HG03571 (cell line): Measurements from ENCODE around the gene TTC23.
A peak's percentile ranks its signal among the peaks of the same experiment; 100 is the strongest.

Experiments used
- ATAC-seq: cut with Tn5 transposase; IDR thresholded peaks from one replicate; pipeline ENCODE4 v1.9.1; 2021; ENCODE audit not compliant: unreplicated experiment

Gene TTC23

GRCh38 chr15:99106417-99107220, 142.8 kb downstream of the TTC23 start:
- no peak for ATAC-seq

- ATAC-seq, result peak; percentile 38
Observed at GRCh38 chr15:99105514-99106341, 143.7 kb downstream of the TTC23 start.

GRCh38 chr15:99104788-99105513, 144.4 kb downstream of the TTC23 start, which contains the start of gene SYNM:
TSS of gene SYNM (plus strand) at chr15:99105080. CDS start at chr15:99105200, 120 bp downstream.
- peak; percentile 62 for ATAC-seq

GRCh38 chr15:99103279-99103678, 146.1 kb downstream of the TTC23 start:
- no peak for ATAC-seq

GRCh38 chr15:99102332-99103235, 146.8 kb downstream of the TTC23 start:
- no peak for ATAC-seq

GRCh38 chr15:99101501-99101900, 147.9 kb downstream of the TTC23 start:
- no peak for ATAC-seq

- ATAC-seq, result no peak
Observed at GRCh38 chr15:99100245-99101173, 148.9 kb downstream of the TTC23 start.

- ATAC-seq, result no peak
Observed at GRCh38 chr15:99099661-99100060, 149.7 kb downstream of the TTC23 start.

- ATAC-seq, result no peak
Observed at GRCh38 chr15:99098991-99099390, 150.4 kb downstream of the TTC23 start.

- ATAC-seq, result no peak
Observed at GRCh38 chr15:99098426-99098825, 151.0 kb downstream of the TTC23 start.

GRCh38 chr15:99097441-99098410, 151.7 kb downstream of the TTC23 start:
- no peak for ATAC-seq

GRCh38 chr15:99096894-99097426, 152.4 kb downstream of the TTC23 start:
- no peak for ATAC-seq

GRCh38 chr15:99096173-99096893, 153.0 kb downstream of the TTC23 start:
- no peak for ATAC-seq

GRCh38 chr15:99095626-99096025, 153.8 kb downstream of the TTC23 start:
- no peak for ATAC-seq

- no peak for ATAC-seq
Observed at GRCh38 chr15:99092554-99093172, 156.7 kb downstream of the TTC23 start.

GRCh38 chr15:99090938-99091337, 158.4 kb downstream of the TTC23 start:
- ATAC-seq, result no peak
